H1 (cell line): ENCODE measurements around the gene GJE1. TPM values are rescaled to one million over a fixed set of nuclear protein-coding genes. Genes with fewer than 3 reads are reported as not detected.

ENCODE experiments used
- CTCF ChIA-PET: fragments of 300-600 bp; sonication (Branson Sonifier 250); formaldehyde crosslinking; loops from one replicate; lab custom pipeline; 2021; ENCODE audit not compliant: partially characterized antibody; lab: Charles Lee
- POLR2A ChIA-PET: fragments of 300-600 bp; sonication (Branson Sonifier 250); formaldehyde crosslinking; loops from one replicate; lab custom pipeline; 2021; ENCODE audit warnings: inconsistent platforms; ENCODE audit not compliant: partially characterized antibody; lab: Charles Lee
- DNase-seq, 2 experiments: peaks; one replicate each; pipeline versions ENCODE4 v3.0.0 to v3.0.0-alpha.2; 2010 to 2022; ENCODE audit warnings: low spot score in 2 of 2, low read depth in 1 of 2, mixed read lengths in 1 of 2
- FAIRE-seq: peaks from 2 replicates; lab custom pipeline; 2011; peaks lifted over from hg19 to GRCh38; lab: Jason Lieb, UNC
- H2AFZ ChIP-seq: 2 replicates; pipeline ENCODE4 v1.8.1; 2012; ENCODE audit warnings: low read length, inconsistent platforms
- H2AK5ac ChIP-seq: 2 replicates; pipeline ENCODE4 v1.6.1; 2013; ENCODE audit warnings: low read depth, low read length
- H2BK120ac ChIP-seq: replicated peaks from 2 replicates; pipeline ENCODE3; 2013; ENCODE audit warnings: low read depth, low read length, inconsistent platforms
- H2BK12ac ChIP-seq: 2 replicates; pipeline ENCODE4 v1.6.1; 2013; ENCODE audit warnings: low read depth, low read length
- H2BK15ac ChIP-seq: 2 replicates; pipeline ENCODE4 v1.6.1; 2013; ENCODE audit warnings: low read length
- H2BK20ac ChIP-seq: 2 replicates; pipeline ENCODE4 v1.6.1; 2013; ENCODE audit warnings: low read length
- H2BK5ac ChIP-seq: 2 replicates; pipeline ENCODE4 v1.6.1; 2013; ENCODE audit warnings: low read depth, low read length
- H3K14ac ChIP-seq: 2 replicates; pipeline ENCODE4 v1.6.1; 2013; ENCODE audit warnings: inconsistent platforms; ENCODE audit not compliant: insufficient read length
- H3K18ac ChIP-seq: 2 replicates; pipeline ENCODE4 v1.6.1; 2013; ENCODE audit warnings: low read length; ENCODE audit errors: extremely low read depth
- H3K23ac ChIP-seq: 2 replicates; pipeline ENCODE4 v1.6.1; 2013; ENCODE audit warnings: inconsistent platforms; ENCODE audit not compliant: insufficient read length
- H3K23me2 ChIP-seq: 2 replicates; pipeline ENCODE4 v1.6.1; 2013; ENCODE audit warnings: low read depth, low read length
- H3K27ac ChIP-seq: 2 replicates; pipeline ENCODE4 v1.6.1; 2011; ENCODE audit warnings: low read depth, low read length, inconsistent platforms
- H3K27me3 ChIP-seq, 4 experiments: replicated peaks in 1 of 4; 1 replicate in 1 of 4; 2 replicates in 3 of 4; pipeline versions ENCODE4 v1.6.1 to v1.8.1; 2011 to 2013; ENCODE audit warnings: low read length in 3 of 4, mild to moderate bottlenecking in 3 of 4, inconsistent platforms in 2 of 4, mixed read lengths in 2 of 4, moderate library complexity in 1 of 4; ENCODE audit not compliant: control insufficient read depth in 3 of 4, insufficient read depth in 3 of 4; ENCODE audit errors: extremely low read depth in 1 of 4
- H3K36me3 ChIP-seq, 4 experiments: 2 replicates each; pipeline versions ENCODE4 v1.6.1 to v1.8.1; 2011 to 2013; ENCODE audit warnings: mild to moderate bottlenecking in 4 of 4, low read length in 3 of 4, moderate library complexity in 2 of 4, control low read depth in 1 of 4, inconsistent platforms in 1 of 4; ENCODE audit not compliant: insufficient read depth in 4 of 4, control insufficient read depth in 2 of 4
- H3K4ac ChIP-seq: replicated peaks from 2 replicates; pipeline ENCODE3; 2013; ENCODE audit warnings: low read length, low read depth, mixed read lengths, inconsistent platforms; ENCODE audit not compliant: insufficient read length
- H3K4me1 ChIP-seq, 4 experiments: replicated peaks in 1 of 4; 1 replicate in 1 of 4; 2 replicates in 3 of 4; pipeline versions ENCODE4 v1.6.1 to v1.8.1; 2011 to 2013; ENCODE audit warnings: low read length in 3 of 4, inconsistent platforms in 2 of 4, mixed read lengths in 1 of 4; ENCODE audit not compliant: insufficient read depth in 4 of 4, control insufficient read depth in 3 of 4
- H3K4me2 ChIP-seq, 2 experiments: 2 replicates each; pipeline versions ENCODE4 v1.6.1 to v1.8.1; 2011 to 2013; ENCODE audit warnings: low read depth in 2 of 2, low read length in 2 of 2, control low read depth in 1 of 2, inconsistent platforms in 1 of 2, mild to moderate bottlenecking in 1 of 2; ENCODE audit not compliant: insufficient read depth in 1 of 2
- H3K4me3 ChIP-seq, 4 experiments: fragments of 200-600, 300-600 bp in 1 of 4; sonication (generic), shearing (Covaris generic), sonication (Bioruptor Twin) in 1 of 4; 2 replicates each; pipeline versions ENCODE4 v1.5.1 to v1.8.1; 2011 to 2016; ENCODE audit warnings: low read length in 4 of 4, low read depth in 3 of 4, control low read depth in 2 of 4, inconsistent platforms in 2 of 4, mild to moderate bottlenecking in 2 of 4, mixed read lengths in 1 of 4, moderate library complexity in 1 of 4; ENCODE audit not compliant: insufficient read depth in 2 of 4; ENCODE audit errors: extremely low read depth in 1 of 4
- H3K56ac ChIP-seq: replicated peaks from 2 replicates; pipeline ENCODE3; 2013; ENCODE audit warnings: low read depth, mild to moderate bottlenecking, mixed read lengths, low read length, inconsistent platforms; ENCODE audit not compliant: insufficient read length
- H3K79me1 ChIP-seq: 2 replicates; pipeline ENCODE4 v1.6.1; 2013; ENCODE audit warnings: low read depth, low read length, control low read depth
- H3K79me2 ChIP-seq, 2 experiments: 2 replicates each; pipeline versions ENCODE4 v1.6.1 to v1.8.1; 2012 to 2013; ENCODE audit warnings: low read length in 2 of 2, mild to moderate bottlenecking in 2 of 2, inconsistent platforms in 1 of 2; ENCODE audit not compliant: insufficient read depth in 2 of 2, control insufficient read depth in 1 of 2
- H3K9ac ChIP-seq, 4 experiments: replicated peaks in 1 of 4; 1 replicate in 1 of 4; 2 replicates in 3 of 4; pipeline versions ENCODE4 v1.6.1 to v1.8.1; 2011 to 2013; ENCODE audit warnings: low read depth in 3 of 4, low read length in 3 of 4, control low read depth in 2 of 4, mild to moderate bottlenecking in 2 of 4, moderate library complexity in 2 of 4, inconsistent platforms in 1 of 4; ENCODE audit errors: extremely low read depth in 1 of 4
- H3K9me3 ChIP-seq, 2 experiments: 2 replicates each; pipeline versions ENCODE4 v1.6.1 to v1.8.1; 2012 to 2013; ENCODE audit warnings: mild to moderate bottlenecking in 2 of 2, moderate library complexity in 2 of 2, control low read depth in 1 of 2, inconsistent platforms in 1 of 2, low read depth in 1 of 2, low read length in 1 of 2, mixed read lengths in 1 of 2; ENCODE audit not compliant: insufficient read depth in 2 of 2
- H4K20me1 ChIP-seq, 2 experiments: replicated peaks in 1 of 2; 2 replicates each; pipeline versions ENCODE3 to v1.8.1; 2011 to 2013; ENCODE audit warnings: inconsistent platforms in 2 of 2, low read length in 2 of 2, mild to moderate bottlenecking in 1 of 2; ENCODE audit not compliant: insufficient read depth in 2 of 2, control insufficient read depth in 1 of 2
- H4K5ac ChIP-seq: 2 replicates; pipeline ENCODE4 v1.6.1; 2013; ENCODE audit warnings: low read length, low read depth, mixed read lengths, inconsistent platforms; ENCODE audit not compliant: insufficient read length
- H4K8ac ChIP-seq: 2 replicates; pipeline ENCODE4 v1.8.0; 2013; ENCODE audit warnings: mild to moderate bottlenecking, moderate library complexity, low read length, inconsistent platforms; ENCODE audit not compliant: insufficient read depth; ENCODE audit errors: extremely low read depth
- H4K91ac ChIP-seq: replicated peaks from 2 replicates; pipeline ENCODE3; 2013; ENCODE audit warnings: low read length, mixed read lengths, inconsistent platforms; ENCODE audit not compliant: insufficient read length
- ASH2L ChIP-seq: fragments of 200-600, 300-600 bp; sonication (generic); IDR thresholded peaks from one replicate; pipeline ENCODE4 v1.7.1; 2017; ENCODE audit warnings: low read length
- CREB1 ChIP-seq: IDR thresholded peaks from 2 replicates; pipeline ENCODE4 v1.6.1; 2012; ENCODE audit warnings: inconsistent platforms
- EGR1 ChIP-seq: IDR thresholded peaks from 2 replicates; pipeline ENCODE4 v1.6.1; 2011; ENCODE audit warnings: low read depth, low read length, borderline replicate concordance
- SP1 ChIP-seq: IDR thresholded peaks from 2 replicates; pipeline ENCODE4 v1.6.1; 2011; ENCODE audit warnings: low read depth, low read length
- TAF7 ChIP-seq: optimal IDR thresholded peaks from 2 replicates; pipeline ENCODE3; 2011; ENCODE audit warnings: low read depth, mild to moderate bottlenecking, inconsistent platforms, low read length, moderate library complexity, borderline replicate concordance
- TEAD4 ChIP-seq: IDR thresholded peaks from 2 replicates; pipeline ENCODE4 v1.6.1; 2012; ENCODE audit warnings: low read depth, low read length, inconsistent platforms, mixed read lengths
- polyA plus RNA-seq, 7 experiments: library from polyadenylated mRNA; depleted of rRNA in 3 of 7; stranded (reverse) in 5 of 7; unstranded in 2 of 7; fragments of >200 nt in 5 of 7; fragments of 200-250 nt in 2 of 7; gene quantifications; 1 replicate in 5 of 7; 2 replicates in 1 of 7; 4 replicates in 1 of 7; pipeline versions ENCODE4 v1.2.1 to v1.2.3, GENCODE V29; 2011 to 2013; ENCODE audit warnings: missing spikeins in 2 of 7, mixed read lengths in 2 of 7
- total RNA-seq: library from RNA; stranded (reverse); fragmentation: NEBNext Ultra II Directional; extraction: Animal tissue kit (Norgen Biotek cat#: 25700); gene quantifications from 2 replicates; pipeline ENCODE4 v1.2.1, GENCODE V29; 2021
- TF ChIP-seq, protein P1 (sequence below), 3 experiments: IDR thresholded peaks; 1 replicate in 2 of 3; 2 replicates in 1 of 3; pipeline versions ENCODE4 v1.5.1 to v1.6.1; 2011; ENCODE audit warnings: low read length in 3 of 3, mild to moderate bottlenecking in 3 of 3, inconsistent platforms in 2 of 3, low read depth in 1 of 3, moderate library complexity in 1 of 3; ENCODE audit not compliant: insufficient read depth in 1 of 3; ENCODE audit errors: control extremely low read depth in 1 of 3

GJE1 gene
- total and polyA plus RNA-seq, 2 of the 8 experiments (the other 6 are each of a cell fraction or from before 2014, with no cell fraction given): not detected

DNA sequence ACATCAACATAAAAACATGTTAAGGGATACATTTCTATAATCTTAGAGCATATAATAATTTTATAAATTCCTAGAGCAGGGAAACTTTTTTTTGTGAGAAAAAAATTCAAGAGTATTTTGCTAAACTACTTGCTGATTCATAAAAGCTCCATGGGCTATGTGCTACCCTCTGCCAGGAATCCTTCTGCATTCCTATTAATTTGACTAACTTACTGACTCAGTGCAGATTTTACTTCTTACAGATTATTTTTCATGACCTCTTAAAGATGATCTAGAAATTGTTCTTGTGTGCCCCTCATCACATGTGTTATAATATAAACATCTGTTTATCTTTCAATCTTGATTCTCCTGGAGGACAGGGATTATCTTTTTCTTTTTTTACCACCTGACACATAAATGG, 20.0 kb downstream of the GJE1 start:
- Histone ChIP-seq H3K14ac (no peak overlapping the region), H2AFZ (no peak overlapping the region), H3K4ac (no peak overlapping the region), H4K91ac (no peak overlapping the region), H3K18ac (no peak overlapping the region), H2BK5ac (no peak overlapping the region), H3K4me2 (no peak overlapping the region), H2BK15ac (no peak overlapping the region), H3K4me1 (peaks cover 0 to 8% (median 2%) of the 10 kb centered on the region in 4 experiments; a peak in 4 of 7 replicates), H3K23me2 (no peaks in the 10 kb centered on the region), H4K8ac (no peak overlapping the region), H3K9me3 (no peaks in the 10 kb centered on the region), H3K27me3 (no peaks in the 10 kb centered on the region), H2BK12ac (no peak overlapping the region), H3K79me1 (no peaks in the 10 kb centered on the region), H4K5ac (no peak overlapping the region), H3K23ac (no peak overlapping the region), H3K27ac (no peak overlapping the region), H2BK120ac (no peak overlapping the region), H3K9ac (no peak overlapping the region), H3K56ac (no peak overlapping the region), H2BK20ac (no peak overlapping the region), H4K20me1 (peaks cover 0 to 2% of the 10 kb centered on the region in 2 experiments), H3K4me3 (no peak overlapping the region), H3K79me2 (peaks cover 0 to 93% of the 10 kb centered on the region in 2 experiments), H2AK5ac (no peak overlapping the region), H3K36me3 (no peaks in the 10 kb centered on the region)
- no peak for FAIRE-seq
- ChIA-PET POLR2A (no interaction called here), CTCF (no interaction called here)
- DNase-seq: no peak
- TF ChIP-seq TEAD4 (no peak), CREB1 (no peak), SP1 (no peak), TAF7 (no peak), EGR1 (no peak), ASH2L (no peak)
- TF ChIP-seq, protein P1, sequence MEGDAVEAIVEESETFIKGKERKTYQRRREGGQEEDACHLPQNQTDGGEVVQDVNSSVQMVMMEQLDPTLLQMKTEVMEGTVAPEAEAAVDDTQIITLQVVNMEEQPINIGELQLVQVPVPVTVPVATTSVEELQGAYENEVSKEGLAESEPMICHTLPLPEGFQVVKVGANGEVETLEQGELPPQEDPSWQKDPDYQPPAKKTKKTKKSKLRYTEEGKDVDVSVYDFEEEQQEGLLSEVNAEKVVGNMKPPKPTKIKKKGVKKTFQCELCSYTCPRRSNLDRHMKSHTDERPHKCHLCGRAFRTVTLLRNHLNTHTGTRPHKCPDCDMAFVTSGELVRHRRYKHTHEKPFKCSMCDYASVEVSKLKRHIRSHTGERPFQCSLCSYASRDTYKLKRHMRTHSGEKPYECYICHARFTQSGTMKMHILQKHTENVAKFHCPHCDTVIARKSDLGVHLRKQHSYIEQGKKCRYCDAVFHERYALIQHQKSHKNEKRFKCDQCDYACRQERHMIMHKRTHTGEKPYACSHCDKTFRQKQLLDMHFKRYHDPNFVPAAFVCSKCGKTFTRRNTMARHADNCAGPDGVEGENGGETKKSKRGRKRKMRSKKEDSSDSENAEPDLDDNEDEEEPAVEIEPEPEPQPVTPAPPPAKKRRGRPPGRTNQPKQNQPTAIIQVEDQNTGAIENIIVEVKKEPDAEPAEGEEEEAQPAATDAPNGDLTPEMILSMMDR (IDR thresholded peaks at IDR 0.05; ENCODE audit: control extremely low read depth in 1 of 3, insufficient read depth in 1 of 3, low read depth in 1 of 3, low read length in 3 of 3): no peak
